Kidney epithelial cell (primary cell): ENCODE data around the gene LIPJ. TPM values are rescaled to one million over a fixed set of nuclear protein-coding genes. Genes with fewer than 3 reads are reported as not detected.

ENCODE experiments used
- DNase-seq: peaks from one replicate; pipeline ENCODE4 v3.0.0-alpha.2; 2010; ENCODE audit warnings: low read depth
- H3K27me3 ChIP-seq: 2 replicates; pipeline ENCODE4 v1.6.0; 2011; ENCODE audit warnings: low read length; ENCODE audit not compliant: control insufficient read depth, insufficient read depth
- H3K36me3 ChIP-seq: 2 replicates; pipeline ENCODE4 v1.5.1; 2011; ENCODE audit warnings: low read length; ENCODE audit not compliant: control insufficient read depth, insufficient read depth
- H3K4me3 ChIP-seq: 2 replicates; pipeline ENCODE4 v1.5.1; 2011; ENCODE audit warnings: low read depth, mild to moderate bottlenecking, control low read depth, low read length
- CTCF ChIP-seq: IDR thresholded peaks from 2 replicates; pipeline ENCODE4 v1.5.1; 2011; ENCODE audit warnings: mild to moderate bottlenecking, moderate library complexity, low read length, control low read depth, inconsistent platforms; ENCODE audit not compliant: insufficient read depth, poor library complexity, severe bottlenecking
- total RNA-seq: library from RNA; depleted of rRNA; stranded (reverse); fragments of >200 nt; gene quantifications from 2 replicates; pipeline ENCODE4 v1.2.3, GENCODE V29; 2015

Gene LIPJ
- total RNA-seq, 1 donor from 2014 or later: 0.08 TPM

- Histone ChIP-seq H3K27me3 (no peaks in the 10 kb centered on the region), H3K36me3 (no peaks in the 10 kb centered on the region), H3K4me3 (no peak overlapping the region)
- no peak for DNase-seq
- TF ChIP-seq CTCF: no peak
These were observed 44.0 kb upstream of the LIPJ start for GRCh38 chr10:88542522-88542921.

- Histone ChIP-seq H3K4me3 (no peak overlapping the region), H3K27me3 (no peaks in the 10 kb centered on the region), H3K36me3 (no peaks in the 10 kb centered on the region)
- no peak for DNase-seq
- no peak for TF ChIP-seq CTCF
These were observed 42.3 kb upstream of the LIPJ start for GRCh38 chr10:88544140-88544870.

- DNase-seq: no peak
- Histone ChIP-seq H3K36me3 (no peaks in the 10 kb centered on the region), H3K4me3 (no peak overlapping the region), H3K27me3 (no peaks in the 10 kb centered on the region)
- TF ChIP-seq CTCF: no peak
These were observed 41.2 kb upstream of the LIPJ start for GRCh38 chr10:88545359-88545758.

GRCh38 chr10:88546497-88546896, 40.1 kb upstream of the LIPJ start:
- H3K27me3 ChIP-seq: no peaks in the 10 kb centered on the region
- no peak overlapping the region for H3K4me3 ChIP-seq
- no peak for DNase-seq
- no peak for TF ChIP-seq CTCF
- no peaks in the 10 kb centered on the region for H3K36me3 ChIP-seq

- H3K36me3 ChIP-seq: no peaks in the 10 kb centered on the region
- H3K4me3 ChIP-seq: no peak overlapping the region
- TF ChIP-seq CTCF: no peak
- DNase-seq: no peak
- H3K27me3 ChIP-seq: no peaks in the 10 kb centered on the region
These were observed 35.3 kb upstream of the LIPJ start for GRCh38 chr10:88551246-88551645.
